Effector memory CD4-positive, alpha-beta T cell (primary cell): ENCODE results near the gene AGPAT4.
"Not testable (repeated sequence)": the region's sequence is repeated elsewhere in the genome, so short reads cannot be mapped to it uniquely, and the experiment has no call there.

ENCODE experiments used
- DNase-seq, 3 donors: peaks; one replicate each; pipeline ENCODE4 v3.0.0-alpha.2; 2020
- H3K27ac ChIP-seq: 2 replicates; pipeline ENCODE4 v1.7.0; 2013; ENCODE audit warnings: mild to moderate bottlenecking, low read length, moderate library complexity; ENCODE audit not compliant: insufficient read depth, poor library complexity, severe bottlenecking
- H3K27me3 ChIP-seq: replicated peaks from 2 replicates; pipeline ENCODE4 v1.7.0; 2013; ENCODE audit warnings: mild to moderate bottlenecking, low read length; ENCODE audit not compliant: insufficient read depth, control insufficient read depth, poor library complexity, severe bottlenecking
- H3K36me3 ChIP-seq: 2 replicates; pipeline ENCODE4 v1.7.0; 2013; ENCODE audit warnings: mild to moderate bottlenecking, low read length, moderate library complexity; ENCODE audit not compliant: control insufficient read depth, insufficient read depth
- H3K4me1 ChIP-seq: 2 replicates; pipeline ENCODE4 v1.7.0; 2013; ENCODE audit warnings: low read length, mild to moderate bottlenecking; ENCODE audit not compliant: control insufficient read depth, insufficient read depth, poor library complexity, severe bottlenecking
- H3K4me3 ChIP-seq: 2 replicates; pipeline ENCODE4 v1.7.0; 2013; ENCODE audit warnings: low read length, low read depth, mild to moderate bottlenecking; ENCODE audit not compliant: insufficient read depth, poor library complexity, severe bottlenecking
- H3K9me3 ChIP-seq: 2 replicates; pipeline ENCODE4 v1.7.0; 2013; ENCODE audit warnings: mild to moderate bottlenecking, low read length, moderate library complexity; ENCODE audit not compliant: control insufficient read depth

The AGPAT4 gene

GRCh38 chr6:161232010-161232409 lies 41.9 kb downstream of the AGPAT4 start:
- Histone ChIP-seq H3K36me3 (no peaks in the 10 kb centered on the region), H3K4me1 (peaks cover 9% of the 10 kb centered on the region), H3K4me3 (no peak overlapping the region), H3K27ac (no peak overlapping the region), H3K9me3 (no peaks in the 10 kb centered on the region), H3K27me3 (no peaks in the 10 kb centered on the region)
- no peak for DNase-seq

- Histone ChIP-seq H3K27me3 (no peaks in the 10 kb centered on the region), H3K4me3 (no peak overlapping the region), H3K9me3 (no peaks in the 10 kb centered on the region), H3K27ac (no peak overlapping the region), H3K36me3 (no peaks in the 10 kb centered on the region), H3K4me1 (peaks cover 23% of the 10 kb centered on the region)
- no peak for DNase-seq
Observed at GRCh38 chr6:161230339-161230738, 43.5 kb downstream of the AGPAT4 start.

GRCh38 chr6:161228921-161229591 lies 44.8 kb downstream of the AGPAT4 start:
- Histone ChIP-seq H3K36me3 (no peaks in the 10 kb centered on the region), H3K9me3 (no peaks in the 10 kb centered on the region), H3K27ac (no peak overlapping the region), H3K4me3 (no peak overlapping the region), H3K4me1 (peaks cover 23% of the 10 kb centered on the region), H3K27me3 (no peaks in the 10 kb centered on the region)
- no peak for DNase-seq

- H3K4me3 ChIP-seq = no peak overlapping the region
- no peak for DNase-seq
- H3K9me3 ChIP-seq = no peaks in the 10 kb centered on the region
- peaks cover 26% of the 10 kb centered on the region for H3K4me1 ChIP-seq
- H3K36me3 ChIP-seq = no peaks in the 10 kb centered on the region
- H3K27ac ChIP-seq = no peak overlapping the region
- no peaks in the 10 kb centered on the region for H3K27me3 ChIP-seq
Observed at GRCh38 chr6:161228096-161228495, 45.8 kb downstream of the AGPAT4 start.

- Histone ChIP-seq H3K27me3 (no peaks in the 10 kb centered on the region), H3K4me3 (no peak overlapping the region), H3K9me3 (no peaks in the 10 kb centered on the region), H3K4me1 (peaks cover 26% of the 10 kb centered on the region), H3K36me3 (no peaks in the 10 kb centered on the region), H3K27ac (peak overlapping the region; percentile 40)
- DNase-seq = no peak
Observed at GRCh38 chr6:161227004-161227960, 46.6 kb downstream of the AGPAT4 start.

- Histone ChIP-seq H3K27ac (peak overlapping the region; percentile 40), H3K4me1 (peaks cover 26% of the 10 kb centered on the region), H3K27me3 (no peaks in the 10 kb centered on the region), H3K4me3 (no peak overlapping the region), H3K9me3 (no peaks in the 10 kb centered on the region), H3K36me3 (no peaks in the 10 kb centered on the region)
- peak in 1 of 3 donors; percentile 5 for DNase-seq
Observed at GRCh38 chr6:161226009-161226964, 47.6 kb downstream of the AGPAT4 start.

- no peak overlapping the region for H3K27ac ChIP-seq
- H3K27me3 ChIP-seq = no peaks in the 10 kb centered on the region
- H3K4me3 ChIP-seq = no peak overlapping the region
- no peaks in the 10 kb centered on the region for H3K36me3 ChIP-seq
- DNase-seq = no peak
- peaks cover 26% of the 10 kb centered on the region for H3K4me1 ChIP-seq
- H3K9me3 ChIP-seq = no peaks in the 10 kb centered on the region
Observed at GRCh38 chr6:161225681-161226008, 48.2 kb downstream of the AGPAT4 start.

GRCh38 chr6:161224951-161225680 lies 48.7 kb downstream of the AGPAT4 start:
- H3K9me3 ChIP-seq, DNase-seq, H3K27me3 ChIP-seq, H3K27ac ChIP-seq, H3K4me3 ChIP-seq, H3K36me3 ChIP-seq: not testable (repeated sequence)
- H3K4me1 ChIP-seq = peaks cover 26% of the 10 kb centered on the region

- Histone ChIP-seq H3K4me3 (no peak overlapping the region), H3K4me1 (peaks cover 26% of the 10 kb centered on the region), H3K27ac (no peak overlapping the region), H3K36me3 (no peaks in the 10 kb centered on the region), H3K9me3 (no peaks in the 10 kb centered on the region), H3K27me3 (no peaks in the 10 kb centered on the region)
- no peak for DNase-seq
Observed at GRCh38 chr6:161223646-161224045, 50.2 kb downstream of the AGPAT4 start.
